SKM-1 (cell line): ENCODE data around the gene TIA1.
"Not testable (repeated sequence)": the region's sequence is repeated elsewhere in the genome, so short reads cannot be mapped to it uniquely, and the experiment has no call there.

ENCODE experiments used
- DNase-seq: peaks from one replicate; lab custom pipeline; 2025; ENCODE audit not compliant: unreplicated experiment; lab: John Stamatoyannopoulos, UW

TIA1 gene

GRCh38 chr2:70248181-70248847, at the start of gene TIA1:
TSS of gene TIA1 (minus strand) at chr2:70248628. CDS start at chr2:70248430, 198 bp downstream.
- DNase-seq: peak; percentile 99

- not testable (repeated sequence) for DNase-seq
Observed at GRCh38 chr2:70297828-70298227, 49.4 kb upstream of the TIA1 start.

- no peak for DNase-seq
Observed at GRCh38 chr2:70283500-70284191, 35.2 kb upstream of the TIA1 start.

- DNase-seq: no peak
Observed at GRCh38 chr2:70282439-70282838, 34.0 kb upstream of the TIA1 start.

- no peak for DNase-seq
Observed at GRCh38 chr2:70280242-70280798, 31.9 kb upstream of the TIA1 start.

- DNase-seq: no peak
Observed at GRCh38 chr2:70270323-70270722, 21.9 kb upstream of the TIA1 start.

- not testable (repeated sequence) for DNase-seq
Observed at GRCh38 chr2:70269422-70270302, 21.2 kb upstream of the TIA1 start.

GRCh38 chr2:70266925-70267324, 18.5 kb upstream of the TIA1 start:
- DNase-seq: not testable (repeated sequence)

- no peak for DNase-seq
Observed at GRCh38 chr2:70261501-70261900, 13.1 kb upstream of the TIA1 start.

GRCh38 chr2:70258532-70258875, 10.1 kb upstream of the TIA1 start:
- no peak for DNase-seq

GRCh38 chr2:70255637-70256314, 7.3 kb upstream of the TIA1 start:
- no peak for DNase-seq

GRCh38 chr2:70250434-70250833, 2.0 kb upstream of the TIA1 start:
- DNase-seq: no peak

- DNase-seq: no peak
Observed at GRCh38 chr2:70247364-70248180, 856 bp downstream of the TIA1 start.

- DNase-seq: no peak
Observed at GRCh38 chr2:70243806-70244584, 4.4 kb downstream of the TIA1 start.

GRCh38 chr2:70242552-70242951, 5.9 kb downstream of the TIA1 start:
- no peak for DNase-seq

- DNase-seq: no peak
Observed at GRCh38 chr2:70241340-70241739, 7.1 kb downstream of the TIA1 start.

GRCh38 chr2:70240599-70240998, 7.8 kb downstream of the TIA1 start:
- DNase-seq: no peak

- no peak for DNase-seq
Observed at GRCh38 chr2:70233926-70234325, 14.5 kb downstream of the TIA1 start.

- no peak for DNase-seq
Observed at GRCh38 chr2:70226781-70227180, 21.6 kb downstream of the TIA1 start.
